Lung (tissue), 12 donors: ENCODE measurements around the gene CAMK2D. TPM values are rescaled to one million over a fixed set of nuclear protein-coding genes. Genes with fewer than 3 reads are reported as not detected.
A peak's percentile ranks its signal among the peaks of the same experiment; 100 is the strongest.

Experiments
- ATAC-seq: fragments of 200-7000 bp; cut with Tn5 transposase; one replicate; pipeline ENCODE4 v1.9.1; 2020; ENCODE audit warnings: moderate number of reproducible peaks; ENCODE audit not compliant: insufficient read depth, low FRiP score
- DNase-seq, 3 donors: peaks; one replicate each; pipeline ENCODE4 v3.0.0-alpha.2; 2013 to 2017
- H3K27ac ChIP-seq, 2 donors: one replicate each; pipeline ENCODE4 v1.5.1; 2013; ENCODE audit warnings: mild to moderate bottlenecking in 2 of 2, moderate library complexity in 2 of 2, control low read depth in 1 of 2, inconsistent platforms in 1 of 2, low read depth in 1 of 2, low read length in 1 of 2
- H3K27me3 ChIP-seq, 3 donors: one replicate each; pipeline ENCODE4 v1.5.1; 2013; ENCODE audit warnings: low read length in 2 of 3; ENCODE audit not compliant: control insufficient read depth in 3 of 3, insufficient read depth in 3 of 3
- H3K36me3 ChIP-seq, 4 donors: one replicate each; pipeline ENCODE4 v1.5.1; 2013; ENCODE audit warnings: low read length in 4 of 4, mild to moderate bottlenecking in 1 of 4, moderate library complexity in 1 of 4; ENCODE audit not compliant: control insufficient read depth in 4 of 4, insufficient read depth in 4 of 4
- H3K4me1 ChIP-seq, 5 donors: one replicate each; pipeline ENCODE4 v1.5.1; 2013; ENCODE audit warnings: low read length in 5 of 5, mild to moderate bottlenecking in 2 of 5, moderate library complexity in 1 of 5; ENCODE audit not compliant: control insufficient read depth in 5 of 5, insufficient read depth in 5 of 5
- H3K4me3 ChIP-seq: one replicate; pipeline ENCODE4 v1.5.1; 2013; ENCODE audit warnings: mild to moderate bottlenecking, control low read depth, moderate library complexity
- H3K9ac ChIP-seq, 2 donors: one replicate each; pipeline ENCODE4 v1.5.1; 2013; ENCODE audit warnings: low read length in 2 of 2, control low read depth in 1 of 2; ENCODE audit not compliant: insufficient read depth in 1 of 2
- H3K9me3 ChIP-seq, 4 donors: one replicate each; pipeline ENCODE4 v1.5.1; 2013; ENCODE audit warnings: low read length in 3 of 4, mild to moderate bottlenecking in 1 of 4, moderate library complexity in 1 of 4; ENCODE audit not compliant: control insufficient read depth in 4 of 4, insufficient read depth in 3 of 4
- CTCF ChIP-seq: IDR thresholded peaks from 2 replicates; pipeline ENCODE4 v1.5.1; 2012; ENCODE audit warnings: mild to moderate bottlenecking; ENCODE audit errors: control extremely low read depth, extremely low read depth
- WGBS, 2 donors: extraction: QIAGEN DNeasy Blood & Tissue Kit; methylation state at CpG; one replicate each; pipeline ENCODE4 v1.1.7; 2013; 5-methylcytosine and 5-hydroxymethylcytosine counted together
- polyA plus RNA-seq, 2 donors: library from polyadenylated mRNA; stranded (reverse); fragments of 200-250 nt; gene quantifications; one replicate each; pipeline ENCODE4 v1.2.1, GENCODE V29; 2013
- total RNA-seq, 2 donors: library from RNA; depleted of rRNA in 1 of 2; stranded (reverse); fragments of >200 nt in 1 of 2; gene quantifications; one replicate each; pipeline ENCODE4 v1.2.1, GENCODE V29; 2014 to 2021
- donor health status: control.
- donor health status: control.
- donor health status: Bipolar disorder and iron deficiency.
- donor health status: healthy.
- donor health status: DM: yes; HTN: yes; CAD: no.

The CAMK2D gene
- total and polyA plus RNA-seq, 4 donors = 11.9 to 98.2 (median 36.6) TPM

GRCh38 chr4:113596396-113596795 lies 165.1 kb downstream of the CAMK2D start:
- H3K4me1 ChIP-seq = peaks cover 0 to 9% (median 0%) of the 10 kb centered on the region in 5 donors
- no peaks in the 10 kb centered on the region for H3K9me3 ChIP-seq
- ATAC-seq = no peak
- no peak for DNase-seq
- WGBS, 2 donors = 94 to 96% methylated on average over 6 of the region's 6 CpGs
- H3K27ac ChIP-seq = no peak overlapping the region
- peaks cover 0 to 4% (median 1%) of the 10 kb centered on the region in 4 donors for H3K36me3 ChIP-seq
- no peaks in the 10 kb centered on the region for H3K27me3 ChIP-seq
- TF ChIP-seq CTCF = no peak
- H3K4me3 ChIP-seq = no peak overlapping the region
- H3K9ac ChIP-seq = no peak overlapping the region

DNA sequence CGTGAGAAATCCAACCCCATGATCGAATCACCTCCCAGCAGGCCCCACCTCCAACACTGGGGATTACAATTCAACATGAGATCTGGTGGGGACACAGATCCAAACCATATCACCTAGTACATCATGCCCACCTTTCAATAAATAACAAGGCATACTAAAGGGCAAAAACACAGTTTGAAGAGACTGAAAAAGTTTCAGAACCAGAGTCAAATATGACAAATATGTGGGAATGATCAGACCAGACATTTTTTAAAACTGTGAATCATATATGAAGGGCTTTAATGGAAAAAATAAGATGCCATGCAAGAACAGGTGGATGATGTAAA lies 167.3 kb downstream of the CAMK2D start:
- WGBS, 2 donors = 94% methylated on average over 2 of the region's 2 CpGs
- no peak for TF ChIP-seq CTCF
- no peak overlapping the region for H3K4me3 ChIP-seq
- DNase-seq = no peak
- no peak overlapping the region for H3K27ac ChIP-seq
- H3K36me3 ChIP-seq = peaks cover 0 to 4% (median 1%) of the 10 kb centered on the region in 4 donors
- H3K27me3 ChIP-seq = no peaks in the 10 kb centered on the region
- H3K9ac ChIP-seq = no peak overlapping the region
- peaks cover 0 to 10% (median 0%) of the 10 kb centered on the region in 5 donors for H3K4me1 ChIP-seq
- ATAC-seq = no peak
- no peaks in the 10 kb centered on the region for H3K9me3 ChIP-seq

GRCh38 chr4:113593400-113594230 lies 167.9 kb downstream of the CAMK2D start:
- Histone ChIP-seq H3K9ac (no peak overlapping the region), H3K27me3 (no peaks in the 10 kb centered on the region), H3K36me3 (peaks cover 0 to 4% (median 1%) of the 10 kb centered on the region in 4 donors), H3K27ac (peak overlapping the region in 1 of 2 donors; percentile 9), H3K9me3 (no peaks in the 10 kb centered on the region), H3K4me3 (no peak overlapping the region), H3K4me1 (peaks cover 0 to 10% (median 0%) of the 10 kb centered on the region in 5 donors)
- 90 to 95% methylated on average over 1 of the region's 1 CpG for WGBS, 2 donors
- ATAC-seq (no peak), DNase-seq (no peak)
- no peak for TF ChIP-seq CTCF
